Stomach (tissue), 9 donors: ENCODE results near the gene THSD1. TPM values are rescaled to one million over a fixed set of nuclear protein-coding genes. Genes with fewer than 3 reads are reported as not detected.

Source experiments
- DNase-seq, 2 donors: peaks; one replicate each; pipeline versions ENCODE4 v3.0.0 to v3.0.0-alpha.2; 2013 to 2019
- H3K27ac ChIP-seq, 5 donors: fragments of 200-600 bp in 4 of 5; sonication (generic) in 4 of 5; one replicate each; pipeline ENCODE4 v1.5.1; 2013 to 2019; ENCODE audit warnings: mild to moderate bottlenecking in 1 of 5, moderate library complexity in 1 of 5
- H3K27me3 ChIP-seq, 3 donors: fragments of 200-600 bp; sonication (generic); one replicate each; pipeline ENCODE4 v1.5.1; 2017 to 2019; ENCODE audit warnings: mixed run types in 1 of 3
- H3K36me3 ChIP-seq, 4 donors: fragments of 200-600 bp; sonication (generic); 1 replicate in 3 of 4; 2 replicates in 1 of 4; pipeline ENCODE4 v1.5.1; 2016 to 2019
- H3K4me1 ChIP-seq, 4 donors: fragments of 200-600 bp; sonication (generic); one replicate each; pipeline ENCODE4 v1.5.1; 2016 to 2019
- H3K4me3 ChIP-seq, 4 donors: fragments of 200-600 bp; sonication (generic) in 3 of 4; one replicate each; pipeline ENCODE4 v1.5.1; 2016 to 2019; ENCODE audit warnings: mild to moderate bottlenecking in 1 of 4
- H3K9me3 ChIP-seq, 4 donors: fragments of 200-600 bp; sonication (generic); one replicate each; pipeline ENCODE4 v1.5.1; 2016 to 2019
- CTCF ChIP-seq, 7 experiments: fragments of 450-650 bp in 4 of 7; fragments of 200-600 bp in 3 of 7; sonication (generic) in 3 of 7; IDR thresholded peaks; one replicate each; pipeline ENCODE4 v1.5.1; 2016 to 2019; ENCODE audit warnings: antibody characterized with exemption in 7 of 7, control low read depth in 2 of 7, mild to moderate bottlenecking in 1 of 7
- EP300 ChIP-seq: sonication (generic); formaldehyde crosslinking; IDR thresholded peaks from one replicate; pipeline ENCODE4 v1.6.1; 2017; ENCODE audit warnings: antibody characterized with exemption
- POLR2A ChIP-seq, 4 donors: fragments of 450-650 bp; IDR thresholded peaks; one replicate each; pipeline ENCODE4 v1.6.1; 2016; ENCODE audit warnings: antibody characterized with exemption in 4 of 4, control low read depth in 2 of 4, mild to moderate bottlenecking in 1 of 4, moderate library complexity in 1 of 4
- POLR2AphosphoS5 ChIP-seq, 3 donors: sonication (generic); formaldehyde crosslinking; IDR thresholded peaks; one replicate each; pipeline ENCODE4 v1.6.1; 2016; ENCODE audit warnings: antibody characterized with exemption in 3 of 3
- WGBS, 5 donors: extraction: QIAGEN DNeasy Blood & Tissue Kit in 3 of 5; methylation state at CpG; one replicate each; pipeline versions ENCODE4 v1.1.5 to v1.1.7; 2013 to 2018; 5-methylcytosine and 5-hydroxymethylcytosine counted together
- intact Hi-C: fragments of 100-400 bp; cut with DNase I; formaldehyde crosslinking; loops from one replicate; pipeline ENCODE4 v1.15.1; 2023; ENCODE audit warnings: low total_unique reads
- polyA plus RNA-seq, 3 donors: library from polyadenylated mRNA; stranded (reverse); fragments of 200-250 nt; gene quantifications; one replicate each; pipeline ENCODE4 v1.2.3, GENCODE V29; 2013
- total RNA-seq, 5 donors: library from RNA; depleted of rRNA; stranded (reverse); fragments of >200 nt; gene quantifications; one replicate each; pipeline versions ENCODE4 v1.1.0 to v1.2.3, GENCODE V29; 2014 to 2016
- donor health status: healthy with polysubstance abuse.
- donor health status: Bipolar disorder and iron deficiency.
- donor health status: healthy.

Gene THSD1
- total and polyA plus RNA-seq, 8 donors: 0.12 to 8.4 (median 1.1) TPM; not detected in 1

- peak within 1 kb of the TSS; percentile 90 to 98 (median 93) for H3K27ac ChIP-seq
- peak within 1 kb of the TSS; percentile 68 to 82 (median 74) for H3K4me3 ChIP-seq
- 0% methylated on average over 26 to 105 of the region's 105 CpGs for WGBS, 5 donors
- DNase-seq: peak; percentile 98 to 99
- intact Hi-C loops: no loop called here
- TF ChIP-seq POLR2AphosphoS5 (IDR thresholded peaks at IDR 0.05) (peak; percentile 87 to 97 (median 96)), CTCF (IDR thresholded peaks at IDR 0.05) (peak in 4 of 7 experiments; percentile 97 to 100 (median 100)), EP300 (no peak), POLR2A (IDR thresholded peaks at IDR 0.05) (peak in 1 of 4 donors; percentile 3)
- H3K36me3 ChIP-seq: peaks cover 0 to 5% (median 2%) of the 10 kb centered on the region in 4 donors
- peaks cover 23 to 58% (median 38%) of the 10 kb centered on the region in 4 donors for H3K4me1 ChIP-seq
- no peaks in the 10 kb centered on the region for H3K9me3 ChIP-seq
- no peaks in the 10 kb centered on the region for H3K27me3 ChIP-seq
Observed at GRCh38 chr13:52450012-52450792, 44.2 kb upstream of the THSD1 start, which contains the start of gene VPS36. TSS of gene VPS36 (minus strand) at chr13:52450634. CDS start at chr13:52450594, 40 bp downstream.

- Histone ChIP-seq H3K4me1 (peaks cover 22 to 55% (median 35%) of the 10 kb centered on the region in 4 donors), H3K27ac (peak overlapping the region; percentile 90 to 98 (median 93)), H3K9me3 (no peaks in the 10 kb centered on the region), H3K27me3 (no peaks in the 10 kb centered on the region), H3K36me3 (peaks cover 0 to 8% (median 2%) of the 10 kb centered on the region in 4 donors), H3K4me3 (peak overlapping the region; percentile 68 to 82 (median 74))
- peak in 1 of 2 donors; percentile 36 for DNase-seq
- 2 to 7% (median 3%) methylated on average over 10 of the region's 10 CpGs for WGBS, 5 donors
- intact Hi-C loops: no loop called here
- TF ChIP-seq CTCF (IDR thresholded peaks at IDR 0.05) (no peak), EP300 (no peak), POLR2A (IDR thresholded peaks at IDR 0.05) (no peak), POLR2AphosphoS5 (IDR thresholded peaks at IDR 0.05) (no peak)
Observed at GRCh38 chr13:52449331-52450011, 43.5 kb upstream of the THSD1 start.

- intact Hi-C loops: no loop called here
- no peak for DNase-seq
- peaks cover 15 to 46% (median 32%) of the 10 kb centered on the region in 4 donors for H3K4me1 ChIP-seq
- no peaks in the 10 kb centered on the region for H3K9me3 ChIP-seq
- 81 to 91% (median 87%) methylated on average over 5 of the region's 5 CpGs for WGBS, 5 donors
- H3K27ac ChIP-seq: no peak overlapping the region
- H3K36me3 ChIP-seq: peaks cover 0 to 8% (median 2%) of the 10 kb centered on the region in 4 donors
- TF ChIP-seq EP300: no peak
- H3K4me3 ChIP-seq: no peak overlapping the region
- no peaks in the 10 kb centered on the region for H3K27me3 ChIP-seq
Observed at GRCh38 chr13:52447815-52448552, 42.0 kb upstream of the THSD1 start.

GRCh38 chr13:52447354-52447753 lies 41.4 kb upstream of the THSD1 start:
- no peaks in the 10 kb centered on the region for H3K9me3 ChIP-seq

More at GRCh38 chr13:52447354-52447753, 41.4 kb upstream of the THSD1 start:
- intact Hi-C loops: no loop called here
- WGBS, 5 donors: 66 to 87% (median 79%) methylated on average over 2 of the region's 2 CpGs
- TF ChIP-seq EP300: no peak
- TF ChIP-seq POLR2AphosphoS5 (IDR thresholded peaks at IDR 0.05): no peak
- no peak for TF ChIP-seq CTCF (IDR thresholded peaks at IDR 0.05)
- TF ChIP-seq POLR2A (IDR thresholded peaks at IDR 0.05): no peak
- H3K4me1 ChIP-seq: peaks cover 15 to 47% (median 32%) of the 10 kb centered on the region in 4 donors
- H3K4me3 ChIP-seq: no peak overlapping the region
- no peaks in the 10 kb centered on the region for H3K27me3 ChIP-seq
- H3K27ac ChIP-seq: no peak overlapping the region
- peak in 1 of 2 donors; percentile 25 for DNase-seq
- H3K36me3 ChIP-seq: peaks cover 0 to 11% (median 3%) of the 10 kb centered on the region in 4 donors
